GM18499 (cell line): ENCODE data around the gene HIBADH.
A peak's percentile ranks its signal among the peaks of the same experiment; 100 is the strongest.

Source experiments
- ATAC-seq: cut with Tn5 transposase; IDR thresholded peaks from one replicate; pipeline ENCODE4 v1.9.1; 2021; ENCODE audit warnings: moderate number of reproducible peaks; ENCODE audit not compliant: insufficient read depth, unreplicated experiment

The HIBADH gene

GRCh38 chr7:27662490-27663205 lies at the start of gene HIBADH:
TSS of gene HIBADH (minus strand) at chr7:27662883. CDS start at chr7:27662788, 95 bp downstream.
- ATAC-seq = peak; percentile 99

GRCh38 chr7:27712217-27712616 lies 49.5 kb upstream of the HIBADH start:
- no peak for ATAC-seq

GRCh38 chr7:27709137-27710075 lies 46.7 kb upstream of the HIBADH start:
- ATAC-seq = no peak

- ATAC-seq = no peak
Observed at GRCh38 chr7:27708485-27708884, 45.8 kb upstream of the HIBADH start.

GRCh38 chr7:27705200-27705594 lies 42.5 kb upstream of the HIBADH start:
- no peak for ATAC-seq

GRCh38 chr7:27704422-27705199 lies 41.9 kb upstream of the HIBADH start:
- ATAC-seq = no peak

GRCh38 chr7:27703181-27703580 lies 40.5 kb upstream of the HIBADH start:
- no peak for ATAC-seq

- ATAC-seq = no peak
Observed at GRCh38 chr7:27700501-27700900, 37.8 kb upstream of the HIBADH start.

- no peak for ATAC-seq
Observed at GRCh38 chr7:27699751-27700150, 37.1 kb upstream of the HIBADH start.

- peak; percentile 93 for ATAC-seq
Observed at GRCh38 chr7:27697861-27698430, 35.3 kb upstream of the HIBADH start.

- ATAC-seq = no peak
Observed at GRCh38 chr7:27695096-27695495, 32.4 kb upstream of the HIBADH start.

GRCh38 chr7:27693794-27694193 lies 31.1 kb upstream of the HIBADH start:
- no peak for ATAC-seq

- ATAC-seq = no peak
Observed at GRCh38 chr7:27690649-27691048, 28.0 kb upstream of the HIBADH start.

- ATAC-seq = no peak
Observed at GRCh38 chr7:27689591-27690164, 27.0 kb upstream of the HIBADH start.

GRCh38 chr7:27689150-27689549 lies 26.5 kb upstream of the HIBADH start:
- no peak for ATAC-seq

- no peak for ATAC-seq
Observed at GRCh38 chr7:27688646-27689045, 26.0 kb upstream of the HIBADH start.

- ATAC-seq = no peak
Observed at GRCh38 chr7:27688056-27688455, 25.4 kb upstream of the HIBADH start.

- no peak for ATAC-seq
Observed at GRCh38 chr7:27686315-27686714, 23.6 kb upstream of the HIBADH start.

GRCh38 chr7:27685893-27686292 lies 23.2 kb upstream of the HIBADH start:
- ATAC-seq = no peak

GRCh38 chr7:27685209-27685608 lies 22.5 kb upstream of the HIBADH start:
- ATAC-seq = no peak
